DOHH2 (cell line): ENCODE measurements around the gene OSBPL10.

Experiments
- H3F3A ChIP-seq: fragments of 200-600 bp; sonication (generic), shearing (Covaris generic); 2 replicates; pipeline ENCODE4 v1.6.0; 2016; ENCODE audit warnings: antibody characterized with exemption, mild to moderate bottlenecking; ENCODE audit not compliant: control insufficient read depth, insufficient read depth
- H3K27ac ChIP-seq: fragments of 200-600 bp; sonication (generic); 2 replicates; pipeline ENCODE4 v1.5.1; 2014; ENCODE audit warnings: low read depth, mild to moderate bottlenecking, low read length, moderate library complexity
- H3K27me3 ChIP-seq: fragments of 200-600 bp; sonication (generic); 2 replicates; pipeline ENCODE4 v1.6.1; 2014; ENCODE audit warnings: mild to moderate bottlenecking, low read length, mixed read lengths; ENCODE audit not compliant: control insufficient read depth
- H3K36me3 ChIP-seq: fragments of 200-600 bp; sonication (generic); 2 replicates; pipeline ENCODE4 v1.6.1; 2014; ENCODE audit warnings: mild to moderate bottlenecking, low read length, moderate library complexity, mixed read lengths; ENCODE audit not compliant: control insufficient read depth
- H3K4me1 ChIP-seq: fragments of 200-600 bp; sonication (generic); 2 replicates; pipeline ENCODE4 v1.6.1; 2014; ENCODE audit warnings: mild to moderate bottlenecking, low read length, mixed read lengths; ENCODE audit not compliant: control insufficient read depth
- H3K4me2 ChIP-seq: fragments of 200-600 bp; sonication (generic); 2 replicates; pipeline ENCODE4 v1.6.0; 2014; ENCODE audit warnings: mild to moderate bottlenecking, low read length, moderate library complexity
- H3K4me3 ChIP-seq: fragments of 200-600 bp; sonication (generic); 2 replicates; pipeline ENCODE4 v1.5.1; 2014; ENCODE audit warnings: mild to moderate bottlenecking, low read length, mixed read lengths
- H3K79me2 ChIP-seq: fragments of 200-600 bp; sonication (generic); 2 replicates; pipeline ENCODE4 v1.6.1; 2014; ENCODE audit warnings: mild to moderate bottlenecking, low read length, mixed read lengths; ENCODE audit not compliant: control insufficient read depth
- H3K9me2 ChIP-seq: fragments of 200-600 bp; sonication (generic); replicated peaks from 2 replicates; pipeline ENCODE4 v1.6.1; 2014; ENCODE audit warnings: mild to moderate bottlenecking, low read length, mixed read lengths; ENCODE audit not compliant: control insufficient read depth
- H3K9me3 ChIP-seq: fragments of 200-600 bp; sonication (generic); 2 replicates; pipeline ENCODE4 v1.6.1; 2014; ENCODE audit warnings: antibody characterized with exemption, low read length, mixed read lengths; ENCODE audit not compliant: control insufficient read depth, insufficient read depth
- H4K20me1 ChIP-seq: fragments of 200-600 bp; sonication (generic); 2 replicates; pipeline ENCODE4 v1.6.0; 2014; ENCODE audit warnings: low read depth, mild to moderate bottlenecking, antibody characterized with exemption, low read length, moderate library complexity; ENCODE audit not compliant: control insufficient read depth, insufficient read depth
- CTCF ChIP-seq: fragments of 200-600 bp; sonication (generic); IDR thresholded peaks from one replicate; pipeline ENCODE4 v1.5.1; 2014; ENCODE audit warnings: antibody characterized with exemption, mild to moderate bottlenecking, low read depth, low read length; ENCODE audit not compliant: poor library complexity, severe bottlenecking
- EZH2phosphoT487 ChIP-seq: fragments of 200-600 bp; sonication (generic); IDR thresholded peaks from 2 replicates; pipeline ENCODE4 v1.6.1; 2017; ENCODE audit warnings: borderline replicate concordance, mild to moderate bottlenecking, antibody characterized with exemption, low read length, moderate library complexity, mixed read lengths

Gene OSBPL10

GRCh38 chr3:31808143-31808720 lies 172.8 kb downstream of the OSBPL10 start:
- Histone ChIP-seq H3K27ac (no peak overlapping the region), H3K79me2 (peaks cover 60% of the 10 kb centered on the region), H4K20me1 (no peaks in the 10 kb centered on the region), H3K9me2 (no peaks in the 10 kb centered on the region), H3K27me3 (no peaks in the 10 kb centered on the region), H3K4me1 (no peaks in the 10 kb centered on the region), H3K4me2 (no peak overlapping the region), H3K36me3 (peaks cover 18% of the 10 kb centered on the region), H3F3A (0 out of 2 replicates have a peak, but pooled peaks cover 5% of the 10 kb centered on the region), H3K9me3 (no peaks in the 10 kb centered on the region), H3K4me3 (no peak overlapping the region)
- TF ChIP-seq EZH2phosphoT487 (no peak), CTCF (no peak)

GRCh38 chr3:31804251-31805051 lies 176.6 kb downstream of the OSBPL10 start:
- H3K4me1 ChIP-seq = no peaks in the 10 kb centered on the region
- H3K36me3 ChIP-seq = peaks cover 26% of the 10 kb centered on the region
- TF ChIP-seq EZH2phosphoT487 = no peak
- no peaks in the 10 kb centered on the region; the same call in 1 of the 2 replicates for H4K20me1 ChIP-seq
- no peak overlapping the region for H3K27ac ChIP-seq
- H3K4me2 ChIP-seq = no peak overlapping the region
- H3K79me2 ChIP-seq = peaks cover 79% of the 10 kb centered on the region
- H3F3A ChIP-seq = 0 out of 2 replicates have a peak, but pooled peaks cover 2% of the 10 kb centered on the region
- H3K9me3 ChIP-seq = no peaks in the 10 kb centered on the region
- H3K9me2 ChIP-seq = no peaks in the 10 kb centered on the region
- no peak overlapping the region for H3K4me3 ChIP-seq
- H3K27me3 ChIP-seq = no peaks in the 10 kb centered on the region

- no peak overlapping the region for H3K27ac ChIP-seq
- peaks cover 23% of the 10 kb centered on the region for H3K36me3 ChIP-seq
- no peaks in the 10 kb centered on the region for H3K4me1 ChIP-seq
- no peak overlapping the region for H3K4me3 ChIP-seq
- no peaks in the 10 kb centered on the region for H3F3A ChIP-seq
- H3K79me2 ChIP-seq = peaks cover 72% of the 10 kb centered on the region
- H4K20me1 ChIP-seq = no peaks in the 10 kb centered on the region; the same call in 1 of the 2 replicates
- TF ChIP-seq CTCF = no peak
- no peak for TF ChIP-seq EZH2phosphoT487
- no peaks in the 10 kb centered on the region for H3K9me2 ChIP-seq
- H3K9me3 ChIP-seq = no peaks in the 10 kb centered on the region
- no peak overlapping the region for H3K4me2 ChIP-seq
- no peaks in the 10 kb centered on the region for H3K27me3 ChIP-seq
These were observed 177.9 kb downstream of the OSBPL10 start for GRCh38 chr3:31802981-31803740.

- peaks cover 54% of the 10 kb centered on the region for H3K79me2 ChIP-seq
These were observed 180.6 kb downstream of the OSBPL10 start for GRCh38 chr3:31800436-31800835.

More at GRCh38 chr3:31800436-31800835, 180.6 kb downstream of the OSBPL10 start:
- H3K4me3 ChIP-seq = no peak overlapping the region
- TF ChIP-seq CTCF (no peak), EZH2phosphoT487 (no peak)
- H3K4me2 ChIP-seq = no peak overlapping the region
- H3K4me1 ChIP-seq = no peaks in the 10 kb centered on the region
- H3F3A ChIP-seq = no peaks in the 10 kb centered on the region
- no peaks in the 10 kb centered on the region; the same call in 1 of the 2 replicates for H4K20me1 ChIP-seq
- no peak overlapping the region for H3K27ac ChIP-seq
- H3K9me3 ChIP-seq = no peaks in the 10 kb centered on the region
- H3K27me3 ChIP-seq = no peaks in the 10 kb centered on the region
- H3K36me3 ChIP-seq = peaks cover 25% of the 10 kb centered on the region
- no peaks in the 10 kb centered on the region for H3K9me2 ChIP-seq
